Measurements from ENCODE around the gene ATG7. TPM values are rescaled to one million over a fixed set of nuclear protein-coding genes. Genes with fewer than 3 reads are reported as not detected.

The ATG7 gene
- total RNA-seq, 2 donors from 2014 or later: 33.9 to 38.4 TPM

DNA sequence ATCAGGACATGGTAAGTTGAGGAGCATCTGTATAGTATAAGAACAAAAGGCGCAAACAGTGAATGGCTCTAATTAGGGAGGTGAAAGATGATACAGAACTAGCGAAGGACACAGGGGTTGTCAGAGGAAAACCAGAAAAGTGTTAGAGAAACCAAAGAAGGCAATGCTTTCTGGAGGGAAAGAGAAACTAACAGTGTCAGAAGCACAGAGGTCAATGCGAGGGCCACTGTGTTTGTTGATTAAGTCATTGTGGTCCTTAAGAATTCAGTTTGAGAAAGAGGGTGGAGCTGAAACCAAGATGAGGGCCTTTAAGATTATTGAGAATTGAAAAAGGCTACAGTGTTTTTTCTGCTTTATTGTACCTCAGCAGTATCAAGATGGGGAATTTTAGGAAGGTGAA lies 28.8 kb downstream of the ATG7 start:
- WGBS, 2 experiments (ENCODE audit: insufficient coverage in 1 of 2, insufficient read length in 1 of 2): 96 to 100% methylated on average over 3 of the region's 3 CpGs
- H3K27ac Mint-ChIP-seq: no peak overlapping the region
- H3K27me3 Mint-ChIP-seq (ENCODE audit: insufficient read depth): no peaks in the 10 kb centered on the region

DNA sequence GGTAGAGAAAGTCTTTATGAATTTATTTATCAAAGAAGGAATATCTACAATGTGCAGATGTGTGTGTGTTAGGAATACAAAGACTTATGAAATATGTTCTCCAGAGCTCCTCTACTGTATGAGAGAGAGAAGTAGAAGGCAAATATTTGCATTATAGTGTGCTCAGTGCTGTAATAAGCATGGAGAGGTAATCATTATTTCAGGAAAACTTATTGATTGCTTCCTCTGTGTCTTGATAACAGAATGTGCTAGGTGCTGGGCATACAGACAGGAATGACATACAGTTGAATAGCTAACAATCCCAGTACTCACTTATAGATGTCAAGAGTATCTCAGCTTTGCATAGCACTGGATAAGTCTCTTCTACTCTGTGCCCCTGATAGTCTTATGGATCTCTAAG lies 30.2 kb downstream of the ATG7 start:
- Mint-ChIP-seq H3K4me3 (no peak overlapping the region), H3K27ac (no peak overlapping the region), H3K36me3 (ENCODE audit: low read depth) (peaks cover 25% of the 10 kb centered on the region), H3K4me1 (peaks cover 7% of the 10 kb centered on the region), H3K9me3 (peaks cover 5% of the 10 kb centered on the region), H3K27me3 (ENCODE audit: insufficient read depth) (no peaks in the 10 kb centered on the region)
- no peak overlapping the region for H3K4me3 ChIP-seq (ENCODE audit: low read length)
- no peaks in the 10 kb centered on the region for H3K4me1 ChIP-seq (ENCODE audit: control insufficient read depth, insufficient read depth, low read length)
- TF ChIP-seq, protein P1, sequence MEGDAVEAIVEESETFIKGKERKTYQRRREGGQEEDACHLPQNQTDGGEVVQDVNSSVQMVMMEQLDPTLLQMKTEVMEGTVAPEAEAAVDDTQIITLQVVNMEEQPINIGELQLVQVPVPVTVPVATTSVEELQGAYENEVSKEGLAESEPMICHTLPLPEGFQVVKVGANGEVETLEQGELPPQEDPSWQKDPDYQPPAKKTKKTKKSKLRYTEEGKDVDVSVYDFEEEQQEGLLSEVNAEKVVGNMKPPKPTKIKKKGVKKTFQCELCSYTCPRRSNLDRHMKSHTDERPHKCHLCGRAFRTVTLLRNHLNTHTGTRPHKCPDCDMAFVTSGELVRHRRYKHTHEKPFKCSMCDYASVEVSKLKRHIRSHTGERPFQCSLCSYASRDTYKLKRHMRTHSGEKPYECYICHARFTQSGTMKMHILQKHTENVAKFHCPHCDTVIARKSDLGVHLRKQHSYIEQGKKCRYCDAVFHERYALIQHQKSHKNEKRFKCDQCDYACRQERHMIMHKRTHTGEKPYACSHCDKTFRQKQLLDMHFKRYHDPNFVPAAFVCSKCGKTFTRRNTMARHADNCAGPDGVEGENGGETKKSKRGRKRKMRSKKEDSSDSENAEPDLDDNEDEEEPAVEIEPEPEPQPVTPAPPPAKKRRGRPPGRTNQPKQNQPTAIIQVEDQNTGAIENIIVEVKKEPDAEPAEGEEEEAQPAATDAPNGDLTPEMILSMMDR (conservative IDR thresholded peaks at IDR 0.05): no peak
- H3K9ac ChIP-seq (ENCODE audit: extremely low read depth, low read length, poor library complexity, severe bottlenecking): no peak overlapping the region
- no peaks in the 10 kb centered on the region for H3K9me3 ChIP-seq (ENCODE audit: control insufficient read depth, low read length)
- H3K27me3 ChIP-seq (ENCODE audit: control insufficient read depth, insufficient read depth, low read length, poor library complexity, severe bottlenecking): no peaks in the 10 kb centered on the region
- no peak overlapping the region for H3K27ac ChIP-seq (ENCODE audit: low read depth, low read length)
- DNase-seq: no peak
- H3K36me3 ChIP-seq (ENCODE audit: control insufficient read depth, insufficient read depth, low read length): peaks cover 38% of the 10 kb centered on the region

More for the DNA sequence above, 28.8 kb downstream of the ATG7 start:
- Histone ChIP-seq H3K9me3 (ENCODE audit: control insufficient read depth, low read length) (no peaks in the 10 kb centered on the region), H3K36me3 (ENCODE audit: control insufficient read depth, insufficient read depth, low read length) (peaks cover 30% of the 10 kb centered on the region), H3K9ac (ENCODE audit: extremely low read depth, low read length, poor library complexity, severe bottlenecking) (no peak overlapping the region), H3K4me1 (ENCODE audit: control insufficient read depth, insufficient read depth, low read length) (no peaks in the 10 kb centered on the region), H3K27ac (ENCODE audit: low read depth, low read length) (no peak overlapping the region), H3K4me3 (ENCODE audit: low read length) (no peak overlapping the region), H3K27me3 (ENCODE audit: control insufficient read depth, insufficient read depth, low read length, poor library complexity, severe bottlenecking) (no peaks in the 10 kb centered on the region)
- TF ChIP-seq, protein P1 (conservative IDR thresholded peaks at IDR 0.05): no peak
- no peak overlapping the region for H3K4me3 Mint-ChIP-seq
- peaks cover 5% of the 10 kb centered on the region for H3K9me3 Mint-ChIP-seq
- H3K36me3 Mint-ChIP-seq (ENCODE audit: low read depth): peaks cover 20% of the 10 kb centered on the region
- no peak for DNase-seq
- peaks cover 7% of the 10 kb centered on the region for H3K4me1 Mint-ChIP-seq

DNA sequence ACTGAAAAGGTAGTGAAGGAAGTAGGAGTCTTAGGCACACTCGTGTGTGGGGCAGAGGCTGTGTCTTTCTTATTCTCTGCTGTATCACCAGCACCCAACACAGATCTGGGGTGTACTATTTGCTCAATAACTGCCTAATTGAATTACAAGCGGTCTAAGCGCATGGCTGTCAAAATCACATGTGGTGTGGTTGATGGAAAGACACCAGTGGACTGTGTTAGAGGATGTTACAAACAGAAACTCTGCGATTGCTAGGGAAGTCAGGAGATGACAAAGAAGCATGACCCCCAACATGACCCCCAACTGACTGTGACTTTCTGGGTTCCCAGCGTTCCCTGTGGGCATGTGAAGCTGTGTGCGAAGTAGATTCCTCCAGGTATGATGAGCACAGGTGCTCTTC lies 32.0 kb downstream of the ATG7 start:
- Histone ChIP-seq H3K4me1 (ENCODE audit: control insufficient read depth, insufficient read depth, low read length) (no peaks in the 10 kb centered on the region), H3K4me3 (ENCODE audit: low read length) (no peak overlapping the region), H3K9me3 (ENCODE audit: control insufficient read depth, low read length) (no peaks in the 10 kb centered on the region), H3K36me3 (ENCODE audit: control insufficient read depth, insufficient read depth, low read length) (peaks cover 48% of the 10 kb centered on the region), H3K9ac (ENCODE audit: extremely low read depth, low read length, poor library complexity, severe bottlenecking) (no peak overlapping the region), H3K27me3 (ENCODE audit: control insufficient read depth, insufficient read depth, low read length, poor library complexity, severe bottlenecking) (no peaks in the 10 kb centered on the region), H3K27ac (ENCODE audit: low read depth, low read length) (no peak overlapping the region)
- peaks cover 7% of the 10 kb centered on the region for H3K4me1 Mint-ChIP-seq
- no peak for DNase-seq
- peaks cover 28% of the 10 kb centered on the region for H3K36me3 Mint-ChIP-seq (ENCODE audit: low read depth)
- TF ChIP-seq, protein P1 (conservative IDR thresholded peaks at IDR 0.05): no peak
- no peak overlapping the region for H3K4me3 Mint-ChIP-seq
- 94 to 96% methylated on average over 6 of the region's 6 CpGs for WGBS, 2 experiments (ENCODE audit: insufficient coverage in 1 of 2, insufficient read length in 1 of 2)
- no peaks in the 10 kb centered on the region for H3K27me3 Mint-ChIP-seq (ENCODE audit: insufficient read depth)
- H3K9me3 Mint-ChIP-seq: peaks cover 5% of the 10 kb centered on the region
- no peak overlapping the region for H3K27ac Mint-ChIP-seq
